Measurements from ENCODE around the gene KCTD21.

GRCh38 chr11:78223320-78223954 lies 35.0 kb upstream of the KCTD21 start:
- no peak for TF ChIP-seq CTCF (conservative IDR thresholded peaks at IDR 0.05; ENCODE audit: low read length)
- no peak for TF ChIP-seq EZH2phosphoT487 (IDR thresholded peaks at IDR 0.05; ENCODE audit: borderline replicate concordance)

Measured in Loucy (cell line).